ENCODE measurements around the gene VPS26C.
A peak's percentile ranks its signal among the peaks of the same experiment; 100 is the strongest.

VPS26C gene

GRCh38 chr21:37263827-37264600, 3.1 kb downstream of the VPS26C start:
- DNase-seq, result no peak

- DNase-seq, result no peak
Measured at GRCh38 chr21:37259426-37259825, 7.7 kb downstream of the VPS26C start.

- peak; percentile 90 for DNase-seq
Measured at GRCh38 chr21:37257967-37258877, 8.9 kb downstream of the VPS26C start.

- DNase-seq, result no peak
Measured at GRCh38 chr21:37257511-37257966, 9.6 kb downstream of the VPS26C start.

GRCh38 chr21:37253991-37254390, 13.1 kb downstream of the VPS26C start:
- no peak for DNase-seq

GRCh38 chr21:37251294-37251634, 15.9 kb downstream of the VPS26C start:
- DNase-seq, result no peak

GRCh38 chr21:37249112-37249904, 17.8 kb downstream of the VPS26C start:
- DNase-seq, result no peak

GRCh38 chr21:37248298-37248697, 18.8 kb downstream of the VPS26C start:
- DNase-seq, result no peak

- no peak for DNase-seq
Measured at GRCh38 chr21:37245151-37245550, 22.0 kb downstream of the VPS26C start.

GRCh38 chr21:37244501-37245095, 22.5 kb downstream of the VPS26C start:
- no peak for DNase-seq

GRCh38 chr21:37243961-37244360, 23.2 kb downstream of the VPS26C start:
- no peak for DNase-seq

- no peak for DNase-seq
Measured at GRCh38 chr21:37241426-37241825, 25.7 kb downstream of the VPS26C start.

- no peak for DNase-seq
Measured at GRCh38 chr21:37240978-37241377, 26.2 kb downstream of the VPS26C start.

- DNase-seq, result no peak
Measured at GRCh38 chr21:37237764-37238163, 29.4 kb downstream of the VPS26C start.

GRCh38 chr21:37237346-37237745, 29.8 kb downstream of the VPS26C start:
- no peak for DNase-seq

- no peak for DNase-seq
Measured at GRCh38 chr21:37233551-37234146, 33.5 kb downstream of the VPS26C start.

- DNase-seq, result no peak
Measured at GRCh38 chr21:37232274-37233018, 34.7 kb downstream of the VPS26C start.

- no peak for DNase-seq
Measured at GRCh38 chr21:37231671-37232070, 35.5 kb downstream of the VPS26C start.

- DNase-seq, result no peak
Measured at GRCh38 chr21:37231249-37231645, 35.9 kb downstream of the VPS26C start.

- no peak for DNase-seq
Measured at GRCh38 chr21:37230632-37231248, 36.4 kb downstream of the VPS26C start.

- no peak for DNase-seq
Measured at GRCh38 chr21:37228003-37228400, 39.1 kb downstream of the VPS26C start.
